Liver (tissue), 9 donors: ENCODE data around the gene AP5Z1. TPM values are rescaled to one million over a fixed set of nuclear protein-coding genes. Genes with fewer than 3 reads are reported as not detected.

Experiments used
- DNase-seq: peaks from one replicate; pipeline ENCODE4 v3.0.0-alpha.2; 2017; ENCODE audit warnings: low spot score
- H3K27ac ChIP-seq, 2 donors: one replicate each; pipeline ENCODE4 v1.7.0; 2013; ENCODE audit warnings: inconsistent platforms in 2 of 2, low read length in 2 of 2, control low read depth in 1 of 2, low read depth in 1 of 2, mild to moderate bottlenecking in 1 of 2
- H3K27me3 ChIP-seq, 4 donors: one replicate each; pipeline versions ENCODE4 v1.6.1 to v1.7.0; 2013; ENCODE audit warnings: low read length in 3 of 4, inconsistent platforms in 1 of 4, mild to moderate bottlenecking in 1 of 4, moderate library complexity in 1 of 4; ENCODE audit not compliant: control insufficient read depth in 4 of 4, insufficient read depth in 4 of 4
- H3K36me3 ChIP-seq, 4 donors: one replicate each; pipeline versions ENCODE4 v1.6.1 to v1.7.0; 2013; ENCODE audit warnings: low read length in 3 of 4, mild to moderate bottlenecking in 3 of 4, low read depth in 1 of 4, moderate library complexity in 1 of 4; ENCODE audit not compliant: control insufficient read depth in 4 of 4, insufficient read depth in 3 of 4
- H3K4me1 ChIP-seq, 4 donors: one replicate each; pipeline versions ENCODE4 v1.6.1 to v1.7.0; 2013; ENCODE audit warnings: low read length in 3 of 4, mild to moderate bottlenecking in 3 of 4, moderate library complexity in 1 of 4; ENCODE audit not compliant: control insufficient read depth in 4 of 4, insufficient read depth in 4 of 4
- H3K4me3 ChIP-seq, 3 donors: one replicate each; pipeline versions ENCODE4 v1.6.1 to v1.7.0; 2013; ENCODE audit warnings: low read length in 3 of 3, control low read depth in 1 of 3, low read depth in 1 of 3, mild to moderate bottlenecking in 1 of 3
- H3K9ac ChIP-seq, 2 donors: one replicate each; pipeline ENCODE4 v1.7.0; 2013; ENCODE audit warnings: low read length in 2 of 2, mild to moderate bottlenecking in 2 of 2, moderate library complexity in 2 of 2, control low read depth in 1 of 2, low read depth in 1 of 2
- H3K9me3 ChIP-seq, 4 donors: one replicate each; pipeline versions ENCODE4 v1.6.1 to v1.7.0; 2013; ENCODE audit warnings: low read length in 3 of 4; ENCODE audit not compliant: control insufficient read depth in 4 of 4
- ATF3 ChIP-seq: IDR thresholded peaks from 2 replicates; pipeline ENCODE4 v1.6.1; 2016; ENCODE audit warnings: antibody characterized with exemption
- CTCF ChIP-seq: fragments of 150-350 bp; IDR thresholded peaks from 2 replicates; pipeline ENCODE4 v1.5.1; 2017; ENCODE audit warnings: improper control_type of control experiment, low read depth, low read length; ENCODE audit not compliant: missing input control
- EGR1 ChIP-seq, 2 donors: IDR thresholded peaks; 2 replicates each; pipeline ENCODE4 v1.6.1; 2016 to 2018; ENCODE audit warnings: antibody characterized with exemption in 2 of 2, low read depth in 2 of 2
- FOXA1 ChIP-seq: IDR thresholded peaks from 2 replicates; pipeline ENCODE4 v1.6.1; 2016; ENCODE audit warnings: antibody characterized with exemption
- FOXA2 ChIP-seq: IDR thresholded peaks from 2 replicates; pipeline ENCODE4 v1.6.1; 2016; ENCODE audit warnings: antibody characterized with exemption
- GABPA ChIP-seq, 2 donors: IDR thresholded peaks in 1 of 2; conservative IDR thresholded peaks in 1 of 2; 2 replicates each; pipeline ENCODE4 v1.6.1; 2016; ENCODE audit warnings: antibody characterized with exemption in 2 of 2, mild to moderate bottlenecking in 1 of 2, moderate library complexity in 1 of 2
- HNF4A ChIP-seq, 2 donors: conservative IDR thresholded peaks; 2 replicates each; pipeline ENCODE4 v1.6.1; 2016; ENCODE audit warnings: antibody characterized with exemption in 2 of 2, mild to moderate bottlenecking in 2 of 2
- HNF4G ChIP-seq: IDR thresholded peaks from 2 replicates; pipeline ENCODE4 v1.6.1; 2016; ENCODE audit warnings: antibody characterized with exemption
- JUND ChIP-seq, 2 donors: IDR thresholded peaks; 2 replicates each; pipeline ENCODE4 v1.6.1; 2016; ENCODE audit warnings: antibody characterized with exemption in 2 of 2
- NR2F2 ChIP-seq: IDR thresholded peaks from 2 replicates; pipeline ENCODE4 v1.6.1; 2016; ENCODE audit warnings: antibody characterized with exemption
- RAD21 ChIP-seq, 2 donors: IDR thresholded peaks; 2 replicates each; pipeline ENCODE4 v1.6.1; 2016; ENCODE audit warnings: antibody characterized with exemption in 2 of 2, mild to moderate bottlenecking in 2 of 2
- REST ChIP-seq: IDR thresholded peaks from 2 replicates; pipeline ENCODE4 v1.6.1; 2016; ENCODE audit warnings: antibody characterized with exemption, mild to moderate bottlenecking
- RXRA ChIP-seq, 2 donors: IDR thresholded peaks; 2 replicates each; pipeline ENCODE4 v1.6.1; 2017 to 2018; ENCODE audit warnings: antibody characterized with exemption in 2 of 2, mild to moderate bottlenecking in 1 of 2
- SP1 ChIP-seq: IDR thresholded peaks from 2 replicates; pipeline ENCODE4 v1.6.1; 2018; ENCODE audit warnings: antibody characterized with exemption, mild to moderate bottlenecking
- TAF1 ChIP-seq: conservative IDR thresholded peaks from 2 replicates; pipeline ENCODE4 v1.6.1; 2016; ENCODE audit warnings: antibody characterized with exemption, mild to moderate bottlenecking
- YY1 ChIP-seq: IDR thresholded peaks from 2 replicates; pipeline ENCODE4 v1.6.1; 2016; ENCODE audit warnings: antibody characterized with exemption, mild to moderate bottlenecking
- WGBS: extraction: QIAGEN DNeasy Blood & Tissue Kit; methylation state at CpG from one replicate; pipeline ENCODE4 v1.1.7; 2013; 5-methylcytosine and 5-hydroxymethylcytosine counted together
- polyA plus RNA-seq, 2 donors: library from polyadenylated mRNA; stranded (reverse) in 1 of 2; unstranded in 1 of 2; fragments of 200-250 nt in 1 of 2; fragments of >200 nt in 1 of 2; fragmentation: Nextera tagmentation in 1 of 2; extraction: Ambion mirVana in 1 of 2; gene quantifications; one replicate each; pipeline versions ENCODE4 v1.2.1 to v1.2.3, GENCODE V29; 2013 to 2015
- total RNA-seq, 2 donors: library from RNA; depleted of rRNA; stranded (reverse); fragments of >200 nt; gene quantifications; one replicate each; pipeline ENCODE4 v1.2.3, GENCODE V29; 2014
- donor health status: healthy.
- donor health status: healthy.
- donor health status: healthy.
- donor health status: healthy.
- donor health status: healthy.

Gene AP5Z1
- total and polyA plus RNA-seq, 4 donors = 10.2 to 16.0 (median 14.2) TPM

- Histone ChIP-seq H3K9ac (no peak overlapping the region), H3K27me3 (no peaks in the 10 kb centered on the region), H3K27ac (no peak overlapping the region), H3K4me1 (peaks cover 4 to 10% (median 6%) of the 10 kb centered on the region in 4 donors), H3K36me3 (peaks cover 12 to 56% (median 30%) of the 10 kb centered on the region in 4 donors), H3K4me3 (no peak overlapping the region), H3K9me3 (no peaks in the 10 kb centered on the region)
- whole genome bisulfite sequencing = 96% methylated on average over 27 of the region's 27 CpGs
- no peak for TF ChIP-seq TAF1
- no peak for TF ChIP-seq REST
- TF ChIP-seq HNF4G = no peak
- TF ChIP-seq SP1 = no peak
- TF ChIP-seq RXRA (IDR thresholded peaks at IDR 0.05) = no peak
- no peak for TF ChIP-seq EGR1 (IDR thresholded peaks at IDR 0.05; ENCODE audit: low read depth in 2 of 2)
- no peak for TF ChIP-seq GABPA (IDR thresholded peaks at IDR 0.05 in 1 of 2, conservative IDR thresholded peaks at IDR 0.05 in 1 of 2)
- TF ChIP-seq YY1 = no peak
- TF ChIP-seq JUND (IDR thresholded peaks at IDR 0.05) = no peak
- TF ChIP-seq RAD21 (IDR thresholded peaks at IDR 0.05) = no peak
- no peak for DNase-seq
Measured at GRCh38 chr7:4781366-4782069, 6.1 kb downstream of the AP5Z1 start.

- H3K9me3 ChIP-seq = no peaks in the 10 kb centered on the region
- H3K36me3 ChIP-seq = peaks cover 15 to 66% (median 34%) of the 10 kb centered on the region in 4 donors
- WGBS = 96% methylated on average over 36 of the region's 36 CpGs
- DNase-seq = no peak
- no peak overlapping the region for H3K9ac ChIP-seq
- peaks cover 0 to 4% (median under 1%) of the 10 kb centered on the region in 4 donors for H3K4me1 ChIP-seq
- H3K27me3 ChIP-seq = no peaks in the 10 kb centered on the region
- TF ChIP-seq SP1 (no peak), YY1 (no peak), RAD21 (IDR thresholded peaks at IDR 0.05) (no peak), FOXA1 (no peak), NR2F2 (no peak), ATF3 (no peak), EGR1 (IDR thresholded peaks at IDR 0.05; ENCODE audit: low read depth in 2 of 2) (no peak), HNF4G (no peak), JUND (IDR thresholded peaks at IDR 0.05) (no peak), CTCF (no peak), GABPA (IDR thresholded peaks at IDR 0.05 in 1 of 2, conservative IDR thresholded peaks at IDR 0.05 in 1 of 2) (no peak), FOXA2 (no peak), HNF4A (conservative IDR thresholded peaks at IDR 0.05) (no peak)
- no peak overlapping the region for H3K4me3 ChIP-seq
- no peak overlapping the region for H3K27ac ChIP-seq
Measured at GRCh38 chr7:4782333-4783291, 7.2 kb downstream of the AP5Z1 start.
